Endodermal cell (in vitro differentiated cells): Measurements from ENCODE around the gene KDM8. TPM values are rescaled to one million over a fixed set of nuclear protein-coding genes. Genes with fewer than 3 reads are reported as not detected.

Experiments
- DNase-seq: peaks from one replicate; pipeline ENCODE4 v3.0.0-alpha.2; 2017
- H3K27ac ChIP-seq: 2 replicates; pipeline ENCODE4 v1.5.1; 2013; ENCODE audit warnings: mild to moderate bottlenecking, low read depth, low read length, moderate library complexity
- H3K27me3 ChIP-seq: 2 replicates; pipeline ENCODE4 v1.6.1; 2013; ENCODE audit warnings: mild to moderate bottlenecking, low read length, moderate library complexity; ENCODE audit not compliant: insufficient read depth, control insufficient read depth, poor library complexity, severe bottlenecking
- H3K36me3 ChIP-seq: 2 replicates; pipeline ENCODE4 v1.7.0; 2013; ENCODE audit warnings: mild to moderate bottlenecking, low read length, moderate library complexity; ENCODE audit not compliant: control insufficient read depth, insufficient read depth
- H3K4me1 ChIP-seq: one replicate; pipeline ENCODE4 v1.7.0; 2013; ENCODE audit warnings: low read length; ENCODE audit not compliant: control insufficient read depth, insufficient read depth
- H3K4me3 ChIP-seq: 2 replicates; pipeline ENCODE4 v1.5.1; 2013; ENCODE audit warnings: mild to moderate bottlenecking, low read length, moderate library complexity
- H3K9ac ChIP-seq: 2 replicates; pipeline ENCODE4 v1.6.1; 2013; ENCODE audit warnings: mild to moderate bottlenecking, low read length, moderate library complexity; ENCODE audit not compliant: poor library complexity, severe bottlenecking; ENCODE audit errors: extremely low read depth
- H3K9me3 ChIP-seq: 2 replicates; pipeline ENCODE4 v1.6.1; 2013; ENCODE audit warnings: mild to moderate bottlenecking, low read length, moderate library complexity; ENCODE audit not compliant: control insufficient read depth
- H3K27ac Mint-ChIP-seq: 2 replicates; pipeline ENCODE4 v1.8.0; 2020; ENCODE audit warnings: mixed read lengths
- H3K27me3 Mint-ChIP-seq: 2 replicates; pipeline ENCODE4 v1.8.0; 2021; ENCODE audit warnings: mild to moderate bottlenecking, mixed read lengths; ENCODE audit not compliant: insufficient read depth
- H3K36me3 Mint-ChIP-seq: 2 replicates; pipeline ENCODE4 v1.8.0; 2020; ENCODE audit warnings: low read depth, mixed read lengths
- H3K4me1 Mint-ChIP-seq: 2 replicates; pipeline ENCODE4 v1.8.0; 2020; ENCODE audit warnings: mixed read lengths
- H3K4me3 Mint-ChIP-seq: 2 replicates; pipeline ENCODE4 v1.8.0; 2020; ENCODE audit warnings: mild to moderate bottlenecking, moderate library complexity, mixed read lengths
- H3K9me3 Mint-ChIP-seq: 2 replicates; pipeline ENCODE4 v1.8.0; 2020; ENCODE audit warnings: mild to moderate bottlenecking, mixed read lengths
- CTCF ChIP-seq: fragments of 200-600 bp; sonication (generic); conservative IDR thresholded peaks from 2 replicates; pipeline ENCODE4 v1.5.0; 2021; ENCODE audit warnings: antibody characterized with exemption, mild to moderate bottlenecking
- WGBS, 2 experiments: methylation state at CpG; one replicate each; pipeline versions ENCODE4 v1.1.5 to v1.1.7; 2013; ENCODE audit warnings: missing lambda C conversion rate in 2 of 2, mixed read lengths in 1 of 2; ENCODE audit not compliant: insufficient coverage in 1 of 2, insufficient read length in 1 of 2; 5-methylcytosine and 5-hydroxymethylcytosine counted together
- total RNA-seq, 2 donors: library from RNA; stranded (reverse); fragmentation: NEBNext Ultra II Directional in 1 of 2; extraction: Animal tissue kit (Norgen Biotek cat#: 25700) in 1 of 2; gene quantifications; 2 replicates in 1 of 2; 3 replicates in 1 of 2; pipeline ENCODE4 v1.2.1, GENCODE V29; 2021

KDM8 gene
- total RNA-seq, 2 donors from 2014 or later = 11.0 to 12.1 TPM

GRCh38 chr16:27193300-27193990 lies 9.9 kb upstream of the KDM8 start:
- TF ChIP-seq CTCF = peak; percentile 63
- peaks cover 27% of the 10 kb centered on the region for H3K4me1 Mint-ChIP-seq
- no peak for DNase-seq
- H3K9me3 Mint-ChIP-seq = peaks cover 11% of the 10 kb centered on the region
- no peak overlapping the region for H3K27ac Mint-ChIP-seq
- H3K4me3 Mint-ChIP-seq = no peak overlapping the region
- peaks cover 9% of the 10 kb centered on the region for H3K27me3 Mint-ChIP-seq
- Histone ChIP-seq H3K9me3 (no peaks in the 10 kb centered on the region), H3K4me1 (peaks cover 4% of the 10 kb centered on the region), H3K9ac (no peak overlapping the region), H3K36me3 (no peaks in the 10 kb centered on the region), H3K27me3 (no peaks in the 10 kb centered on the region), H3K27ac (no peak overlapping the region), H3K4me3 (no peak overlapping the region)
- 90 to 92% methylated on average over 3 to 6 of the region's 6 CpGs for WGBS, 2 experiments
- H3K36me3 Mint-ChIP-seq = no peaks in the 10 kb centered on the region

- Histone ChIP-seq H3K27me3 (no peaks in the 10 kb centered on the region), H3K4me3 (no peak overlapping the region), H3K9ac (no peak overlapping the region), H3K9me3 (no peaks in the 10 kb centered on the region), H3K27ac (no peak overlapping the region), H3K4me1 (peaks cover 4% of the 10 kb centered on the region), H3K36me3 (no peaks in the 10 kb centered on the region)
- TF ChIP-seq CTCF = no peak
- Mint-ChIP-seq H3K9me3 (peaks cover 14% of the 10 kb centered on the region), H3K27ac (no peak overlapping the region), H3K4me1 (peaks cover 27% of the 10 kb centered on the region), H3K36me3 (no peaks in the 10 kb centered on the region), H3K4me3 (no peak overlapping the region), H3K27me3 (peaks cover 9% of the 10 kb centered on the region)
- 82 to 87% methylated on average over 3 to 5 of the region's 6 CpGs for WGBS, 2 experiments
- peak; percentile 11 for DNase-seq
Observed at GRCh38 chr16:27195076-27195741, 8.1 kb upstream of the KDM8 start.

GRCh38 chr16:27195941-27196595 lies 7.3 kb upstream of the KDM8 start:
- Mint-ChIP-seq H3K27me3 (peaks cover 9% of the 10 kb centered on the region), H3K27ac (no peak overlapping the region), H3K36me3 (no peaks in the 10 kb centered on the region), H3K9me3 (peaks cover 22% of the 10 kb centered on the region), H3K4me1 (peaks cover 27% of the 10 kb centered on the region), H3K4me3 (no peak overlapping the region)
- Histone ChIP-seq H3K36me3 (no peaks in the 10 kb centered on the region), H3K4me1 (peaks cover 4% of the 10 kb centered on the region), H3K4me3 (no peak overlapping the region), H3K27me3 (no peaks in the 10 kb centered on the region), H3K9ac (no peak overlapping the region), H3K9me3 (no peaks in the 10 kb centered on the region), H3K27ac (no peak overlapping the region)
- TF ChIP-seq CTCF = no peak
- 95 to 96% methylated on average over 8 to 9 of the region's 9 CpGs for WGBS, 2 experiments
- no peak for DNase-seq
